Measurements from ENCODE around the gene ANO8.
A peak's percentile ranks its signal among the peaks of the same experiment; 100 is the strongest.
"Not testable (repeated sequence)": the region's sequence is repeated elsewhere in the genome, so short reads cannot be mapped to it uniquely, and the experiment has no call there.

Gene ANO8, protein sequence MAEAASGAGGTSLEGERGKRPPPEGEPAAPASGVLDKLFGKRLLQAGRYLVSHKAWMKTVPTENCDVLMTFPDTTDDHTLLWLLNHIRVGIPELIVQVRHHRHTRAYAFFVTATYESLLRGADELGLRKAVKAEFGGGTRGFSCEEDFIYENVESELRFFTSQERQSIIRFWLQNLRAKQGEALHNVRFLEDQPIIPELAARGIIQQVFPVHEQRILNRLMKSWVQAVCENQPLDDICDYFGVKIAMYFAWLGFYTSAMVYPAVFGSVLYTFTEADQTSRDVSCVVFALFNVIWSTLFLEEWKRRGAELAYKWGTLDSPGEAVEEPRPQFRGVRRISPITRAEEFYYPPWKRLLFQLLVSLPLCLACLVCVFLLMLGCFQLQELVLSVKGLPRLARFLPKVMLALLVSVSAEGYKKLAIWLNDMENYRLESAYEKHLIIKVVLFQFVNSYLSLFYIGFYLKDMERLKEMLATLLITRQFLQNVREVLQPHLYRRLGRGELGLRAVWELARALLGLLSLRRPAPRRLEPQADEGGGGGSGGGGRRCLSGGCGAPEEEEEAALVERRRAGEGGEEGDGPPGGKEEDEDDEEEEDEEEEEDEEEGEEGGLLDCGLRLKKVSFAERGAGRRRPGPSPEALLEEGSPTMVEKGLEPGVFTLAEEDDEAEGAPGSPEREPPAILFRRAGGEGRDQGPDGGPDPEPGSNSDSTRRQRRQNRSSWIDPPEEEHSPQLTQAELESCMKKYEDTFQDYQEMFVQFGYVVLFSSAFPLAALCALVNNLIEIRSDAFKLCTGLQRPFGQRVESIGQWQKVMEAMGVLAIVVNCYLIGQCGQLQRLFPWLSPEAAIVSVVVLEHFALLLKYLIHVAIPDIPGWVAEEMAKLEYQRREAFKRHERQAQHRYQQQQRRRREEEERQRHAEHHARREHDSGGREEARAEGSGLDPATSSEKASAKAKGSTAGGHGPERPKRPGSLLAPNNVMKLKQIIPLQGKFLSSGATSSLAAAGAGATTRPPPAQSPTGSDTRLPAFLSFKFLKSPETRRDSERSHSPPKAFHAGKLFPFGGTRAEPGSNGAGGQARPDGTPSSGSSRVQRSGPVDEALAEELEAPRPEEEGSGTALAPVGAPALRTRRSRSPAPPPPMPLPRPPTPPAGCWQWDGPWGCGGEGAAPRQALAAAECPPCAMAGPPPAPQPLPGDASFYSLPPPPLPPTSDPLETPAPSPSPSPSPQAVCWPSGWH

DNA sequence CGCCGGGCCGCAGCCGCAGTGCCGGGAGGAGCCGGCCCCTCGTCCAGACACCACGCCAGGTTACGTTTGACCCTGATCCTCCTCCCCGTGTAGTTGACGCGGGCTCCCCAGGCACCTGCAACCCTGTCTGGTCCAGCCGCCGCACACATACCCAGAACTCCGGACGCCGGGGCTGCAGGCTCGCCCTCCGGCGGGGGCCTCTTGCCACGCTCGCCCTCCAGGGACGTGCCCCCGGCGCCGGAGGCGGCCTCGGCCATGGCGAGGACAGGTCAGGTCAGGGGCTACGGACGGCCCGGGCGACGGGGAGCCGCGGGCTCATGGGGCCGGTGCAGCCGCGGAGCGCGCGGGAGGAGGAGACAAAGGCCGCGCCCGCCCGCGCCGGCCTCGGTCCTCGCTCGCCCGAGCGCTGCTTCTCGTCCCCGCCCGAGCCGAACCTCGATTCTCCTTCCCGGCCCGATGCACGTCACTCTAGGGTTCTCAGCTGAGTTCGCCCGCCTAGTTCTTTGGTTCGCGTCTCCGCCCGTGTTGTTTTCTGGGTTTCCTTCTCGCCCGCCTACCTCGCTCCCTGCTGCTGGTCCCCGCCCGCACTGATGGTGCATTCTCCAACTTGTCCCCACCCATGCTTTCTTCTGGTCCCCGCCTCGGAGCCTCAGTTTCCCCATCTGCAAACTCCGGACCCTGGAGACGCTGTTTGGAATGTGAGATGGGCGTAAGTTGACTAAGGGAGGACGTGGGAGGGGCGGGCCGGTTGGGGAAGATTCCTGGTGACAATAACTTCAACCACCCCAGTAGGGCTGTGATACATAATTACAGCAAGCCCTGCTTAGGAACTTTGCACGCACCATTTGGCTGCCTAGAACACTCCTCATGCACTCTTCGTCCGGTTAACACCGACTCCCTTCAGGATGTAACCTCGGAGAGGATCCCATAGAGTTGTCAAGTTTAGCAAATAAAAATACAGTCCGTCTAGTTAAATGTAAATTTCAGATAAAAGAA lies at the start of gene ANO8:
TSS of gene ANO8 (minus strand) at position 442 of the 996 bp plus-strand sequence. CDS start at position 257, 185 bp downstream.
- DNase-seq, result peak; percentile 97 to 98

DNA sequence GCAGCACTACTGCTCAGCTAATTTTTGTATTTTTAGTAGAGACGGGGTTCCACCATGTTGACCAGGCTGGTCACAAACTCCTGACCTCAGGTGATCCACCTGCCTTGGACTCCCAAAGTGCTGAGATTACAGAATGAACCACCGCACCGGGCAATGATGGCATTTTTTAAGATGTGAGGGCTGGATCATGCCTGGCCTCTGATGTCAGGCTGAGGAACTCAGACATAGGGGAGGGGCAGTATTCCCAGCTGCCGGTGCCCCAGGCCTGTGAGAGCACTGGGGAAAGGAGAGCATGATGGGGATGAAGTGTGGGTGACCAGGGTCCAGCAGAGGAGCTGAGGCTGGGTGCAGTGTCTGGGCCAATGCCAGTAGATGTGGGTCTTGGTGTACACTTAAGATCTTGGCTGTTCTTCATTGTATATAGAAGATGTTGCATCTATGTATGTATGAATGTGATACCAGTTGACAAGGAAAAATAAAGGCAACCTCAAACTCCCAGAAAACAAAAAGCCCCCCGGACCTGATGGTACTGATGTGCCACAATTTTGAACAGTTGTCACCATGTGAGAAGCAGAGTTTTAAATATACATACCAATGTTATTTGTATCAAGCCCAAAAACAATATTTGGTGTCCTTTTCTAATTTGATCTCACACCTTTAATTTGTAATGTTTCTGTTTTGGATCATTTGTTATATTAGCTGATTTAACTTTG lies 45.9 kb upstream of the ANO8 start:
- DNase-seq, result no peak

DNA sequence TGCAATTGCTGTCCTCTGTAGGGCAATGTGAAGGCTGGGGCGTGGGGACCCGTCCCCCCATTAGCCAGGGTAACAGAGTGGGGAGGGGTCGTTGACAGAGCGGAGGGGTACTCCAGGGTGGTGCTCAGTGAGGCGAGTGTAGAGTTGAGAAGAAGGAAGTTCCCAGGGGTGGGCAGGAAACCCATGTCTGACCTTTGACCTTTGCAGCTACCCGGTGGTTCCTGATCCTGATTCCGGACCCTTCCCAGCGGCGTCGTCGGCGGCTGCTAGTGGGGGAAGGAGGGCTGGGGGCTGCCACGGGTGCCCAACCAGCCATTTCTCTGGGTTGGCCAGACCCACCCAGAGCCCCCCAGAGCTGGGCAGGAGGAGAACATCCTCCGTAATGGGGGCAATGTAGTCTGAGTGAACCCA lies 44.6 kb upstream of the ANO8 start:
- DNase-seq, result no peak

DNA sequence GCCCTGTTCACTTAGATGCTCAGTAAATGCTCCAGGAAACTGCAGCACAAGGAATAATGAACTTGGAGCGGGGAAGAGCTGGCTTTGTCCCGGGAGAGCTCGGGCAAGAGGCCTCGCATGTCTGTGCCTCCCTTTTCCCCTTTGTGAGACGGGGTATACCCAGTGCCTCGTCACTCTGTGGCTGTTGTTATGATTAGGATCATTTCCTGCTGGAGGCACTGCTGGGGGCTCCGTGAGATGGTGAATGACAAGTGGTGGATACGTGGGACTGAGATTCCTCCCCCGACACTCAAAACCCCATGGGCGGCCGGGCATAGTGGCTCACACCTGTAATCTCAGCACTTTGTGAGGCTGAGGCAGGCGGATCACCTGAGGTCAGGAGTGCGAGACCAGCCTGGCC lies 43.6 kb upstream of the ANO8 start:
- no peak for DNase-seq

DNA sequence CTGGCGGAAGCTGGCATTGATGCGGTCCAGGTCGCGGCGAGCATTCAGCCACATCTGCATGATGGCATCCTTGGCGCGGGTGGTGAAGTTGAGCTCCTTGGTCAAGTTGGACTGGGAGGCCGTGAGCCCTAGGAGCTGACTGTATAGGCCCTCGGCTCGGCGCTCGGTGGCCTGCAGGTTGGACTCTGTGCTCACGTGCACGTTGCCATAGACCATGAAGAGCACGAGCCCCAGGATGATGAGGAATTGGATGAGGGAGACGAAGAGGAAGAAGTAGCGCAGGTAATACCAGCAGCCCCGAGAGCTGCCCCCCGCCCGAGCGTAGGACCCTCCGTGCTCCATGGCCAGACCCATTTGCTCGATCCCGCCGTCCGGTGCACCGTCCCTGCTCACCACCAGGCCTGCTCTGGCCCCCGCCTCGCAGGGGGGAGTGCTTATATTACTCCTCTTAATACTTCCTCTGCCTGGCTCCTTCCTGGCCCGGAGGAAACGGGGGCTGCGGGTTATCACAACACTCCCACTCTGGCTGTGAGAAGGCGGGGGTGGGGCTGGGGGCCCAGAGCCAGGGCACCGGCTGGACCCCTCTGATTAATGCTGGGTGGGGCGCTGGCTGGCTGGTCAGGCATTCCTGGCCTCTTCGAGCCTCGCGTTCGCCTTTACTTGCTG lies 42.4 kb upstream of the ANO8 start, which contains the start of gene PLVAP:
TSS of gene PLVAP (minus strand) at position 408 of the 666 bp plus-strand sequence. CDS start at position 354, 54 bp downstream.
- no peak for DNase-seq

DNA sequence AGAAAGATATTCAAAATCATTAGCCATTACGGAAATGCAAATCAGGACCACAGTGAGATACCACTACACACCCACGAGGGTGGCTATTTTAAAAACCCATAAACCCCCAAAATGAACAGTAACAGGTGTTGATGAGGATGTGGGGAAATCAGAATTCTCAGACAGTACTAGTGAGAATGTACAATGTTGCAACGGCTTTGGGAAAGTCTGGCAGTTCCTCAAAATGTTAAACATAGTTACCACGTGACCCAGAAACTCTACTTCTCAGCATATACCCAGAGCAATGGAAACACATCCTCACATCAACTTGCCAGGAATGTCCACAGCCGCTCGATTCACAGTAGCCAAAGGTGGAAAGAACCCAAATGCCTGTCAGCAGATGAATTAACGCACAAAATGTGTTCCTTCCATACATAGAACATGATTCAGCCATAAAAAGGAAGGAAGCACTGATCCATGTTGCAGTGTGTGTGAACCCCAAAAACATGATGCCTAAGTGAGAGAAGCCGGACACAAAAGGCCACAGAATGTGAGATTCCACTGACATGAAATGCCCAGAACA lies 35.5 kb upstream of the ANO8 start:
- DNase-seq, result no peak

DNA sequence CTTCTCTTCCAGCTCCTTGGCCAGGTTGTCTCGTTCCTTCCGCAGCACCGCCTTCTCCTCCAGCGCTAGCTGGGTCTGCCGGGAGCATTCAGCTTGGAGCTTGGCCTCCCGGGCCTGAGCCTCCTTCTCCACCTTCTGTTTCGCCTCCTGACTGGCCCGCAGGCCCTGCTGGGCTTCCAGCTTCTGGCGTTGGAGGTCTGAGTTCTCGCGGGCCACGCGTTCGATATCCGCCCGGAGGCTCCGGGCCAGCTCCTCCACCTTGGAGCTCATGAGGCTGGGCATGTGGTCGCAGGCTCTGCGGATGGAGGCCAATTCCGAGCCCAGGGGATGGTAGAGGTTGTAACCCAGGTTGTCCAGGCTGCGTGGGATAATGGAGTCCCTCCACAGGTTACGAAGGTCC lies 30.7 kb upstream of the ANO8 start:
- DNase-seq, result no peak

DNA sequence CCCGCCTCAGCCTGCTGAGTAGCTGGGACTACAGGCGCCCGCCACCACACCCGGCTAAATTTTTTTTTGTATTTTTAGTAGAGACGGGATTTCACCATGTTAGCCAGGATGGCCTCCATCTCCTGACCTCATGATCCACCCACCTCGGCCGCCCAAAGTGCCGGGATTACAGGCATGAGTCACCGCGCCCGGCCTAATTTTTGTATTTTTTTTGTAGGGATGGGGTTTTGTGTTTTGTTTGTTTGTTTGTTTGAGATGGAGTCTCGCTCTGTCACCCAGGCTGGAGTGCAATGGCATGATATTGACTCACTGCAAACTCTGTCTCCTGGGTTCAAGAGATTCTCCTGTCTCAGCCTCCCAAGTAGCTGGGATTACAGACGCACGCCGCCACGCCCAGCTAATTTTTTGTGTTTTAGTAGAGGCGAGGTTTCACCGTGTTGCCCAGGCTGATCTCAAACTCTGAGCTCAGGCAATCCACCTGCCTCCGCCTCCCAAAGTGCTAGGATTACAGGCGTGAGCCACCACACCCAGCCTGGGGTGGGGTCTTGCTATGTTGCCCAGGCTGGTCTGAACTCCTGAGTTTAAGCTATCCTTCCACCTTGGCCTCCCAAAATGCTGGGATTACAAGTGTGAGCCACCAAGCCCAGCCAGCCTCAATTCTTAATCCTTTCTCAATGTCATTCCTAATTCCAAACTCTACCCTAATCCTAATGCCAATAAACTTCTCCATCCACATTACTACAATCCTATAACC lies 29.4 kb upstream of the ANO8 start:
- DNase-seq, result not testable (repeated sequence)

DNA sequence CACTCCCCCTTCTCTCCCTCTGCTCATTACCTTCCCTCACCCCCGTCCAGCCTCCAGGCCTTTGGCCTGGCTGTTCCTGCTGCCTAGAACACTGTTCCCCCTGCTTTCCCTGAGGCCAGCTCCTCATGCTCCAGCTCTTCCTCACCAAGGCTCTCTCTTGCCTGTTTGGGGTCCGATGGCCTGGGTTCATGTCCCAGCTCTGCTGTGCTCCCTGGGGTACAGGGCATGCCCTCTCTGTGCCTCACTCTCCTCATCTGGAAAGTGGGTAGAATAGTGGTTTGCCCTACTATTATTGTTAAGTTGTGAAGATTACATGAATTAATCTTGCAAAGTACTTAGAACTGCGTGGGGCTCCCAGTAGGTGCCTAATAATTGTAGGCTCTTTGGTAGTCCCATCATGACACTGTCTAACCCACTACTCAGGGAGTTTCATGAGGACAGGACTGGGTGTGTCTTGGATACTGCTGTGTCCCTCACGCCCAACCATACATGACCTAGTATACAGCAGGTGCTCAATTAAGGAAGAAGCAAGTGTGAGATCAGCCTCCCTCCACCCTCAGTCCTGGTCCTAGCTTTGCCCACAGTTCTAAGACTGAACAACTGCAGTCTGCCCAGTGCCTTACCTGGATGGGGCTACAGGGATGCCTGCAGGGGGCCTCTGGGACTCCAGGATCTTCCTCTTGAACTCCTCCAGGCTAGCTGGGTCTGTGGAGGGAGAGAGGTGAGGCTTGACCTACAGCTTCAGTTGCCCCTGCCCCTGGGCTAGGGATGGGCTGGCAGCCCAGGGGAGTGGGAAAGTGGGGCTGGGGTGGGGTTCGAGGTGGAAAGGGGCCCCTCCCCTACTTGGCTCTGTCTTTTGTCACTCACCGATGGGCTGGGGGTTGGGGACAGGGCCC lies 25.5 kb upstream of the ANO8 start:
- no peak for DNase-seq

DNA sequence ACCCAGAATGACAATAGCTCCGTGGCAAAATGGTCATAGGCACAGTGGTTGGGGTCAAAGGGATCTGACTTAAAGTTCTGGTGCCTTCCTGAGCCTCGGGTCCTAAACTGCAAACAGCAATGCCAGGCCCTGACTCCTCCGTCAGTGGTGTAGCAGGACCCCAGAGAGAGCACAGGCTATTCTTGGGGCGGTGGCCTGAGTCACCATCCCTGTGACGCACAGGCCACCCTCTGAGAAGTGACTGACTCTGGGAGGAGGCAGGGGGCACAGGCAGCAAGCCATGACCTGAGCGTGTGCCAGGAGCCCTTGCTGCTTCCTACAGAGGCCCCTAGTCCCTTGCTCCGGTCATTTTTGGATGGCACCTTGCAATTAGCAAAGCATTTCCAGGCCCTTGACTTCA lies 23.7 kb upstream of the ANO8 start:
- DNase-seq, result no peak

DNA sequence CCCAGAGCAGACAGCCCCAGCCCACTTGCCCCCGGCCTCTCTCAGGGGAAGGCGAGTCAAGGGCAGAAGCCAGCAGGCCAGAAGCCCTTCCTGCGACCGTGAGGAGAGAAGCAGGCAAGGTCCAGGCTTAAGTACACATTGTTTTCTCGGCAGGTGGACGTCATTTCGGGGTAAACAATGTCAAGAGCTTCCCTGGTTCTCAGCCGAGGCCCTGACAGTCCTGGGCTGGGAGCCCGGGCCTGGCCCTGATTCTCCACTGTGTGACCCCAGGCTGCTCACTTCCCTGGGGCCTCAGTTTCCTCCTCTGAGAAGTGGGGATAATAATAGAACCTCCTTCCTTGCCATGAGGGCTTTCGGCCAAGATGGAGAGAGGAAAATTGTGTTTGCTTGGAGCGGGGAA lies 23.1 kb upstream of the ANO8 start:
- no peak for DNase-seq

DNA sequence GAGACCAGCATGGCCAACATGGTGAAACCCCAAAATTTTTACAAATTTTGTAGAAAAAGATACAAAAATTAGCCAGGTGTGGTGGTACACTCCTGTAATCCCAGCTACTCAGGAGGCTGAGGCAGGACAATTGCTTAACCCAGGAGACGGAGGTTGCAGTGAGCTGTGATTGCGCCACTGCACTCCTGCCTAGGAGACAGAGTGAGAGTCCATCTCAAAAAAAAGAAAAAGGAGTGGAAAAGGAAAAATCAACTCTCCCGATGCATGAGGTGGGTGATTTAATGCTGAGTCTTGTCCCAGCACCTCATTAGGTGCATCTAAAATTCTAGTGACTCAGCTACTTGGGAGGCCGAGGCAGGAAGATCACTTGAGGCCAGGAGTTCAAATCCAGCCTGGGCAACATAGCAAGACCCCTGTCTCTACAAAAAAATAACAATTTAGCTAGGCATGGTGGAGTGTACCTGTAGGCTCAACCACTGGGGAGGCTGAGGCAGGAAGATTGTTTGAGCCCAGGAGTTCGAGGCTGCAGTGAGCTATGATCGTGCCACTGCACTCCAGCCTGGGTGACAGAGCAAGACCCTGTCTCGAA lies 22.5 kb upstream of the ANO8 start:
- DNase-seq, result no peak

DNA sequence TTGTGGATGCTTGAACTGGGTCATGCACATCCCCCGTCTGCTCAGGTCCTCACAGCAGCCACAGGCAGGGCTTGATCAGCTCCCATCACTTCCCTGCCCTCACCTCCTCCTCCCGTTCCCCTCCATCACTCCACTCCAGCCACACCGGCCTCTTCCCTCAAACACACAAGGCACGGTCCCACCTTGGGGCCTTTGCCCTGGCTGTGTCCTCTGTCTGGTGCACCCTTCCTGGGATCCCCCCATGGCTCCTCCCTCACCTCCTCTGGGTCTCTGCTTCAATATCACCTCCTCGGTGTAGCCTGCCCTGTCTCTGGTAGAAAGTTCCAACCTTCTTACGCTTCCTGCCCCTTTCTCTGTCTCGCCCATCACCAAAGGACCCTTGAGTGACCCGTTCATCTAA lies 18.7 kb upstream of the ANO8 start:
- DNase-seq, result no peak

DNA sequence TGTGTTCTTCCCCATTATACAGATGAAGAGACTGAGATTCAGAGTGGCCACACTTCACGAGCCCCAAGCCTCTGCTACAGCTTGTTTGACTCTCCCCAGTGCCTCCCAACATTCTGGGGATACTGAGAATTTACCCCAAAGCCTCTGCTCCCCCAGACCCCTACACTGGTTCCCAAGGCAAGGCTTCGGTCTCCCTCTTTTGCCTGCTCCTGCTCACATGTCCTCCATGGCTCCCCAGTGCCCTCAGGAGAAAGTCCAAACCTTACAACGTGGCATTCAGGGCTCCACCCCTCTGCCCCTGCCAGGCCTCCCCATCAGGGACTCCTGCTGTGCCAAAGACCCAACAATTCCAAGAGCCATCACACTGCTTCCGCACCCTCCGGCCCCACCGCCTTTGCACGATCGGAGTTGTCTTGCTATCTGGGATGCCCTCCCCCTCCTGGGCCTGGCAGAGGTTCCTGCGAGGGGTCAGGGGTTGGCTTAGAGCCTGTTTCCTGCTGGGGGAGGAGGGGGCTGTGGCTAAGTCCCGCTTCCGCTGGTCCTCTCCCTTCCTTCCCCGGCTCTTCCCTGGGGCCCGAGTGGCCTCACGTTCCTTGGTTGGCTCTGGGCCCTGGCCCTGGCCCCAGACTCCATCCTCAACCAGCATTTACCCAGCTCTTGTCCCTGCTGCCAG lies 18.1 kb upstream of the ANO8 start:
- DNase-seq, result no peak

DNA sequence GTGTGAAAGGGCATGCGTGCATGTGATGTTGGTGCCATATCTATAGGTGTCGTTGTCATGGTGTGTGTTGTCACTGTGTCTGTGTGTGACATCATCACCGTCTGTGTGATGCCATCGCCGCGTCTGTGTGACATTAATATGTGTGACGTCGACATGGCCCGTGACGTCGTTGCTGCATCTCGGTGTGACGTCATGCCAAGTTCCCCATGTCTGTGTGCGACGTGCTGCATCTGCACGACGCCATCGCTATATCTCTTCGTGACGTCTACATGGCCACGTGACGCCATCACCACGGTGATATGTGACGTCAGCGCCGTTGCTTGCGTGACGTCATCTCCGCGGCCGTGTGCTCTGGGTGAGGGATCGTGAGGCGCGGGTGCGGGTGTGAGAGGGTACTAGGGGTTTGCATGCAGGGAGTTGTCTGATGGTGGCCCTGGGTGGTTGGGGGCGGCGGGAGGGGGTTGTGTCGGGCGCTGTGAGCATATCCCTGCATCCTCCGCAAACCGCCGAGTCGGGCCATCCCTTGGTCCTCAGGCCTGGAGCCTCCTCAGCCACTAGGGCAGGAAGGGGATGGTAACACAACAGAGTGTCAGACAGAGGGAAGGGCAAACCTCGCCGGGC lies 17.3 kb upstream of the ANO8 start:
- DNase-seq, result no peak

DNA sequence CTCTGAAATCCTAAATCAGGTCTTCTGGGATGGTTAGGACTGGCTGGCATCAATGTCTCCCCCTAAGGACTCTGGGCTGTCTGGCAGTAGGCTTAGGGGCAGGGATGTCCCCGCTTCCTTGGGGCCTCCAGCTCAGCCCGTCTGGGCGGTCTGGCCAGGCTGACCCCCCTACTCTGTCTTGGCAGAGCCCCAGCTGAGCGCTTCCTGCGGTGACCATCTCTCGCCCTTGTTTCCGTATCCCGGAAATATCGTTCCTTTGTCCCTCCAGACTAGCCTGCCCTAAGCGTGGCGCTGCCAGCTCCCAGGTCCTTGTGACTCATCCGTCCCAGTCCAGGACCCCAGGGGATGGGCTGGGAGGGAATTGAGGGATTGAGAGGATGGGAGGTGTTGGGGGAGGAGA lies 14.0 kb upstream of the ANO8 start:
- no peak for DNase-seq

DNA sequence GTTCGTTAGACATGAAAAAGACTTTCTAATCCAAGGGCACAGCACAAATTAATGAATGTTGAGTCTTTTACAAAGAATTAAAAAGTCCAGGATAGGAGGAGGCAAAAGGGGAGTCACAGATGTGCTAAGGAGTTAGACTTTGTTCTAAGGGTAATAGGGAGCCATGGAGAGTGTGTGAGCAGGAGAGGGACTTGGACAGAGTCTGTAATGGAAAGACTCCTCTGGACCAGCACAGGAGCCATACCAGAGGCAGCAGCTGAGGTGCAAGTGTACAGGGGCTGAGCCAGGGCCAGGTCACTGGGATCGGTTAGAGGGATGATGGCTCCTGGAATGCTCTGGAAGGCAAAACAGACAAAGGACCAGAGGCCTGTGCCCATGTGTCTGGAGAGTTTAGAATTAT lies 13.2 kb upstream of the ANO8 start:
- no peak for DNase-seq
